Gastroesophageal sphincter (tissue), 3 donors: ENCODE results near the gene ABHD4.

Experiments used
- CTCF ChIP-seq, 4 experiments: fragments of 200-600 bp in 2 of 4; fragments of 450-650 bp in 2 of 4; sonication (generic) in 1 of 4; IDR thresholded peaks; one replicate each; pipeline ENCODE4 v1.5.1; 2017 to 2019; ENCODE audit warnings: antibody characterized with exemption in 4 of 4, mild to moderate bottlenecking in 2 of 4, moderate library complexity in 2 of 4
- EP300 ChIP-seq: sonication (generic); formaldehyde crosslinking; IDR thresholded peaks from one replicate; pipeline ENCODE4 v1.6.1; 2017; ENCODE audit warnings: antibody characterized with exemption, mild to moderate bottlenecking
- POLR2A ChIP-seq, 2 donors: fragments of 450-650 bp; IDR thresholded peaks; one replicate each; pipeline ENCODE4 v1.6.1; 2017; ENCODE audit warnings: antibody characterized with exemption in 2 of 2, mild to moderate bottlenecking in 2 of 2, moderate library complexity in 1 of 2
- POLR2AphosphoS5 ChIP-seq: sonication (generic); formaldehyde crosslinking; IDR thresholded peaks from one replicate; pipeline ENCODE4 v1.6.1; 2017; ENCODE audit warnings: antibody characterized with exemption

- TF ChIP-seq CTCF (IDR thresholded peaks at IDR 0.05) = peak in 1 of 4 experiments; percentile 21
- TF ChIP-seq POLR2A (IDR thresholded peaks at IDR 0.05) = no peak
- no peak for TF ChIP-seq EP300
- TF ChIP-seq POLR2AphosphoS5 = no peak
Observed at GRCh38 chr14:22657861-22658260, 59.8 kb downstream of the ABHD4 start.
